Fibroblast of villous mesenchyme (primary cell): ENCODE data around the gene VEGFC. TPM values are rescaled to one million over a fixed set of nuclear protein-coding genes. Genes with fewer than 3 reads are reported as not detected.

Experiments used
- DNase-seq: peaks from one replicate; pipeline ENCODE4 v3.0.0-alpha.2; 2010; ENCODE audit warnings: low read depth
- H3K4me3 ChIP-seq: 2 replicates; pipeline ENCODE4 v1.5.1; 2011; ENCODE audit warnings: low read depth, mild to moderate bottlenecking, low read length
- total RNA-seq: library from RNA; depleted of rRNA; stranded (reverse); fragments of >200 nt; gene quantifications from 2 replicates; pipeline ENCODE4 v1.2.3, GENCODE V29; 2012
- TF ChIP-seq, protein P1 (sequence below): IDR thresholded peaks from 2 replicates; pipeline ENCODE4 v1.5.1; 2012; ENCODE audit warnings: low read depth, mild to moderate bottlenecking, low read length; ENCODE audit not compliant: insufficient read depth

Gene VEGFC
- total RNA-seq, 1 donor = 77.3 TPM

DNA sequence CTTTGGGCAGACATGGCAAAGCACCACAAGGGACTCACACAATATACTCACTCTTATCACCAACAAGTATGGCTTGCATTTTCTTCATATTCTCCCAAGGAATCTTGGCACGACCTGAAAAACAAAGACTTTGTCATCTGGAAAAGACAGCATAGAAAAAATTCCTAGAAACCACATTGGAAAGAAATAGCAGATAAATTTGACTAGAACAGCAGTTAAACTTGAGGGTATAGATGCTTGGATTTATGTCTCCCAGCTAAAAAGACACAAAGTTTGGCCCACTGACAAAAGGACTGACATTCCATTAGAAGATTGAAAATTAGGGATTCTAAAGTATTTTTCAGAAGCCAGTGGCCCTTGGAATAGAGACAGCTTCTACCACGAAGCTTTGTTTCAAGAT, 6.9 kb upstream of the VEGFC start:
- no peak for DNase-seq
- TF ChIP-seq, protein P1, sequence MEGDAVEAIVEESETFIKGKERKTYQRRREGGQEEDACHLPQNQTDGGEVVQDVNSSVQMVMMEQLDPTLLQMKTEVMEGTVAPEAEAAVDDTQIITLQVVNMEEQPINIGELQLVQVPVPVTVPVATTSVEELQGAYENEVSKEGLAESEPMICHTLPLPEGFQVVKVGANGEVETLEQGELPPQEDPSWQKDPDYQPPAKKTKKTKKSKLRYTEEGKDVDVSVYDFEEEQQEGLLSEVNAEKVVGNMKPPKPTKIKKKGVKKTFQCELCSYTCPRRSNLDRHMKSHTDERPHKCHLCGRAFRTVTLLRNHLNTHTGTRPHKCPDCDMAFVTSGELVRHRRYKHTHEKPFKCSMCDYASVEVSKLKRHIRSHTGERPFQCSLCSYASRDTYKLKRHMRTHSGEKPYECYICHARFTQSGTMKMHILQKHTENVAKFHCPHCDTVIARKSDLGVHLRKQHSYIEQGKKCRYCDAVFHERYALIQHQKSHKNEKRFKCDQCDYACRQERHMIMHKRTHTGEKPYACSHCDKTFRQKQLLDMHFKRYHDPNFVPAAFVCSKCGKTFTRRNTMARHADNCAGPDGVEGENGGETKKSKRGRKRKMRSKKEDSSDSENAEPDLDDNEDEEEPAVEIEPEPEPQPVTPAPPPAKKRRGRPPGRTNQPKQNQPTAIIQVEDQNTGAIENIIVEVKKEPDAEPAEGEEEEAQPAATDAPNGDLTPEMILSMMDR = no peak
- H3K4me3 ChIP-seq = no peak overlapping the region

DNA sequence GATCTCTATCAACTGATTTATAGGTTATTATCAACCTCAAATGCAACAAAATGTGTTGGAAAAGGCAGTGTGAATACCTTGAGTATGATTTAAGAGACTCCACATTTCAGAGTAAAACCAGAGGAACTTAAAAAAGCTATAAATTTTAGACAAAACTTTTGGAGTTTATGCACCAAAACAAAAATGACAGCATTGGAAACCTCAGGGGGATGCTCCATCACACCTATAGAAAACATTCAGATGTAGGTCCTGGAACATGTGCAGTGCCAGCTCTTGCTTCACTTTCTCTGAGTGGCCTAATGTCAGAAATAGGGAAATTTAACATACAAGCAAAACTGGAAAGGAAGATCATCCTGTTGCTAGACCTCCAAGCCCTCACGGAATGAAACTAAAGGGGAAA, 5.8 kb upstream of the VEGFC start:
- TF ChIP-seq, protein P1 = no peak
- no peak overlapping the region for H3K4me3 ChIP-seq

DNA sequence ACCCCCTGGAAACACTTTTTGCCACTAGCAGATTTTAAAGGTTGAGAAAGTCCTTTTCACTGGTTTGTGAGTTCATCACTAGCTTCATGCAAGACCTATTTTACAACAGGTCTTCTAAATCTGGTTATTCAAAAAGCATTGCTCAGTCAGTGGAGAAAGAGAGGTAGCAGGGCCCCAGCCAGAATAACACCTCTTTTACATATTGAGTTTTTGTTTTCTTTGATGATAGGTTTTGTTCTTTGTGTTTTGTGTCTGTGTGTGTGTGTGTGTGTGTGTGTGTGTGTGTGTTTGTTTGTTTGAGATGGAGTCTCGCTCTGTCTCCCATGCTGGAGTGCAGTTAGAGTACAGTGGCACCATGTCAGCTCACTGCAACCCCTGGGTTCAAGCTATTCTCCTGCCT, 2.7 kb upstream of the VEGFC start:
- TF ChIP-seq, protein P1 = no peak
- DNase-seq = no peak

More for the DNA sequence above, 5.8 kb upstream of the VEGFC start:
- no peak for DNase-seq

DNA sequence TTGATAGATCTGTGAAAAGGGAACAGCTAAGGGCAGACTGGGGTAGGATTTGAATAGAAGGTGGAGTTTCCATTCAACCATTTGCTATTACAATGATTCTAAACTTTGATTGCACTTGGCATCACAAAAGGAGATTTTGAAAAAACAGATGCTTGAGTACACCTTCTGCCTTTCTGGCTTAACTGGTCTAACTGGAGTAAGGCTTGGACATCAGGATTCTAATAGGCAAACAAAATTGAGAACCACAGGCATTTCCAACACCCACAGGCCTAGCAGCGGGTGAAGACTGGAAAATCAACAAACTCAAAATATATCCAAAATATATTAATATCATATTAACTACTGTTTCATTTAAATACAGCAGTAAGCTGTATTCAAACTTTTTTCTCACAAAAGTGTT, 1.9 kb upstream of the VEGFC start:
- H3K4me3 ChIP-seq = no peak overlapping the region
- no peak for DNase-seq
- TF ChIP-seq, protein P1 = no peak

More for the DNA sequence above, 2.7 kb upstream of the VEGFC start:
- no peak overlapping the region for H3K4me3 ChIP-seq

DNA sequence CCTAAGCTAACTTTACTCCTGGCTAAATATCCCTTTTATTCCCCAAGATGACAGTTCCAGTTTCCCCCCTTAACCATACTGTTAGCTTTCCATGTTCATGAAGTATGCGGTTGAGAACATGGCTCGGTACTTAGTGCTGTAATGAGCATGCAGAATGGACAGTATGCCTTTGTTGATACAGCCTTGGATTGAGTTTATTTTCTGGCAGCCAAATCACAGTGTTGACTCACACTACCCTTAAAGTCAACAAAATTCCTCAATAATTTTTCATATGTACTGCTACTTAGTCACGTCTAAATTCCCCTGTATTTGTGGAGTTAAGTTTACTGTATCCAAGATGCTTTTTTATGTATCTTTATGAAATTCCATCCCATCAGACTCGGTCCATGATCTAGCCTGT, 1.4 kb upstream of the VEGFC start:
- H3K4me3 ChIP-seq = no peak overlapping the region
- DNase-seq = peak; percentile 83

DNA sequence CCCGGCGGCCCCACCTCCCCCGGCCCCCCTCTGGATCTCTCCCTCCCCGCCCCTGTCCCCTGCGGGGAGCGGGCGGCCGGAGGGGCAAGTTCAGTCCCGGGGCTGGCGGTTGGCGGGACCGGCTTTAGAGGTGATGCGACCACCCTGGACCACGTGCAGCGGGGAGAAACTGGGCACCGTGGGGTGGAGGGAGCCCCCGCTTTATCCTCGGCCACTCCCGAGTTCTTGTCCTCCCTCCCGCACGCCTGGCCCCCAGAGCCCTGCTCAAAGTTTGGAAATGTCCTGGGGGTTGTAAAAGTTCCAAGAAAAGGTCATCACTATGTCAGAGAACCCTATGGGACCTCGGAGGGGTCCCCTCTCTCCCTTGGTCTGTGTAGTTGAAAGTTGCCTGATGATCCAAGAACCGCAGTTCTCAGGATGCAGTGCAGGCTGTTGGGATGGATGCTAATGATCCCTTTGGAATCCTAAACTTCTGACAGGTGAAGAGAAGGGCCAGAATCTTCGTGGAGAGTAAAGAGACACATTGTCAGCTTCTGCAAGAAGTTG, 411 bp upstream of the VEGFC start:
- H3K4me3 ChIP-seq = peak overlapping the region; percentile 47
- no peak for DNase-seq
- TF ChIP-seq, protein P1 = no peak

More for the DNA sequence above, 1.4 kb upstream of the VEGFC start:
- TF ChIP-seq, protein P1 = no peak
